ENCODE data around the gene PLAC1. TPM values are rescaled to one million over a fixed set of nuclear protein-coding genes. Genes with fewer than 3 reads are reported as not detected.

Gene PLAC1
- total RNA-seq = not detected
- long read RNA-seq, partial matches to known transcripts = 0 of 1 reads
- long read RNA-seq, other reads (novel, unspliced or antisense) = 0 of 1 reads

GRCh38 chrX:134658002-134658759 is at the start of gene PLAC1:
Gene PLAC1, minus strand, starts transcription at chrX:134658471. Its CDS starts 91,789 bp downstream, at chrX:134566682.
- DNase-seq (no peak), ATAC-seq (ENCODE audit: poor library complexity) (no peak)
- intact Hi-C loops (cut with DNase I) = no loop called here

GRCh38 chrX:134706138-134706537 is 47.9 kb upstream of the PLAC1 start:
- ATAC-seq (ENCODE audit: poor library complexity) (no peak), DNase-seq (no peak)
- intact Hi-C loops (cut with DNase I) = no loop called here

- intact Hi-C loops (cut with DNase I) = no loop called here
- ATAC-seq (ENCODE audit: poor library complexity) = no peak
- DNase-seq = no peak
These were observed 37.7 kb upstream of the PLAC1 start for GRCh38 chrX:134695999-134696398.

GRCh38 chrX:134694333-134695322 is 36.4 kb upstream of the PLAC1 start:
- intact Hi-C loops (cut with DNase I) = no loop called here

GRCh38 chrX:134693644-134694043 is 35.4 kb upstream of the PLAC1 start:
- intact Hi-C loops (cut with DNase I) = no loop called here
- no peak for DNase-seq
- ATAC-seq (ENCODE audit: poor library complexity) = no peak

More at GRCh38 chrX:134694333-134695322, 36.4 kb upstream of the PLAC1 start:
- DNase-seq = no peak
- ATAC-seq (ENCODE audit: poor library complexity) = no peak

GRCh38 chrX:134692990-134693389 is 34.7 kb upstream of the PLAC1 start:
- no peak for DNase-seq
- no peak for ATAC-seq (ENCODE audit: poor library complexity)
- intact Hi-C loops (cut with DNase I) = no loop called here

- intact Hi-C loops (cut with DNase I) = no loop called here
- ATAC-seq (ENCODE audit: poor library complexity) = no peak
- DNase-seq = no peak
These were observed 34.0 kb upstream of the PLAC1 start for GRCh38 chrX:134692233-134692632.

GRCh38 chrX:134691453-134691852 is 33.2 kb upstream of the PLAC1 start:
- ATAC-seq (ENCODE audit: poor library complexity) (no peak), DNase-seq (no peak)
- intact Hi-C loops (cut with DNase I) = no loop called here

- intact Hi-C loops (cut with DNase I) = no loop called here
- ATAC-seq (ENCODE audit: poor library complexity) (no peak), DNase-seq (no peak)
These were observed 30.6 kb upstream of the PLAC1 start for GRCh38 chrX:134688839-134689238.

- intact Hi-C loops (cut with DNase I) = no loop called here
- no peak for ATAC-seq (ENCODE audit: poor library complexity)
- DNase-seq = no peak
These were observed 30.0 kb upstream of the PLAC1 start for GRCh38 chrX:134688031-134688823.

GRCh38 chrX:134685668-134686067 is 27.4 kb upstream of the PLAC1 start:
- intact Hi-C loops (cut with DNase I) = no loop called here
- no peak for DNase-seq
- ATAC-seq (ENCODE audit: poor library complexity) = no peak

GRCh38 chrX:134684956-134685355 is 26.7 kb upstream of the PLAC1 start:
- DNase-seq = no peak
- no peak for ATAC-seq (ENCODE audit: poor library complexity)
- intact Hi-C loops (cut with DNase I) = no loop called here

GRCh38 chrX:134683351-134684005 is 25.2 kb upstream of the PLAC1 start:
- intact Hi-C loops (cut with DNase I) = no loop called here
- ATAC-seq (ENCODE audit: poor library complexity) (no peak), DNase-seq (no peak)

GRCh38 chrX:134682081-134682480 is 23.8 kb upstream of the PLAC1 start:
- intact Hi-C loops (cut with DNase I) = no loop called here
- ATAC-seq (ENCODE audit: poor library complexity) (no peak), DNase-seq (no peak)

GRCh38 chrX:134679644-134680043 is 21.4 kb upstream of the PLAC1 start:
- no peak for ATAC-seq (ENCODE audit: poor library complexity)
- DNase-seq = no peak
- intact Hi-C loops (cut with DNase I) = no loop called here

GRCh38 chrX:134679221-134679620 is 20.9 kb upstream of the PLAC1 start:
- DNase-seq (no peak), ATAC-seq (ENCODE audit: poor library complexity) (no peak)
- intact Hi-C loops (cut with DNase I) = no loop called here

- ATAC-seq (ENCODE audit: poor library complexity) = no peak
- intact Hi-C loops (cut with DNase I) = no loop called here
- DNase-seq = no peak
These were observed 19.1 kb upstream of the PLAC1 start for GRCh38 chrX:134677332-134677731.

GRCh38 chrX:134676436-134676835 is 18.2 kb upstream of the PLAC1 start:
- intact Hi-C loops (cut with DNase I) = no loop called here
- ATAC-seq (ENCODE audit: poor library complexity) (no peak), DNase-seq (no peak)
